ENCODE results near the gene TAF1D. TPM values are rescaled to one million over a fixed set of nuclear protein-coding genes. Genes with fewer than 3 reads are reported as not detected.

The TAF1D gene
- total RNA-seq, 1 donor from 2014 or later: 83.2 TPM

GRCh38 chr11:93738647-93739081, 2.6 kb downstream of the TAF1D start:
- TF ChIP-seq CTCF (IDR thresholded peaks at IDR 0.05): no peak

GRCh38 chr11:93737904-93738612, 3.2 kb downstream of the TAF1D start:
- Histone ChIP-seq H3K36me3 (peaks cover 63% of the 10 kb centered on the region), H3K9me3 (no peaks in the 10 kb centered on the region), H3K27me3 (ENCODE audit: low read depth) (no peaks in the 10 kb centered on the region), H3K4me1 (peaks cover 59% of the 10 kb centered on the region), H3K27ac (no peak overlapping the region), H3K4me3 (peak overlapping the region; percentile 84)
- no peak for TF ChIP-seq CTCF (IDR thresholded peaks at IDR 0.05)
- DNase-seq (no peak), ATAC-seq (no peak)
- intact Hi-C loops (cut with DNase I): no loop called here

More at GRCh38 chr11:93738647-93739081, 2.6 kb downstream of the TAF1D start:
- Histone ChIP-seq H3K4me1 (peaks cover 59% of the 10 kb centered on the region), H3K9me3 (no peaks in the 10 kb centered on the region), H3K36me3 (peaks cover 63% of the 10 kb centered on the region), H3K27ac (no peak overlapping the region), H3K4me3 (peak overlapping the region; percentile 84), H3K27me3 (ENCODE audit: low read depth) (no peaks in the 10 kb centered on the region)
- no peak for ATAC-seq
- no peak for DNase-seq
- intact Hi-C loops (cut with DNase I): no loop called here

- peaks cover 83% of the 10 kb centered on the region for H3K36me3 ChIP-seq
- no peaks in the 10 kb centered on the region for H3K27me3 ChIP-seq (ENCODE audit: low read depth)
- no peak overlapping the region for H3K4me3 ChIP-seq
- no peaks in the 10 kb centered on the region for H3K9me3 ChIP-seq
- no peak overlapping the region for H3K27ac ChIP-seq
- no peak for TF ChIP-seq CTCF (IDR thresholded peaks at IDR 0.05)
- intact Hi-C loops (cut with DNase I): no loop called here
- DNase-seq (no peak), ATAC-seq (no peak)
- peaks cover 49% of the 10 kb centered on the region for H3K4me1 ChIP-seq
Observed at GRCh38 chr11:93736129-93736528, 5.2 kb downstream of the TAF1D start.

GRCh38 chr11:93735627-93736026, 5.7 kb downstream of the TAF1D start:
- ATAC-seq (no peak), DNase-seq (no peak)
- Histone ChIP-seq H3K27me3 (ENCODE audit: low read depth) (no peaks in the 10 kb centered on the region), H3K4me3 (no peak overlapping the region), H3K4me1 (peaks cover 49% of the 10 kb centered on the region), H3K36me3 (peaks cover 88% of the 10 kb centered on the region), H3K9me3 (no peaks in the 10 kb centered on the region), H3K27ac (no peak overlapping the region)
- TF ChIP-seq CTCF (IDR thresholded peaks at IDR 0.05): no peak
- intact Hi-C loops (cut with DNase I): no loop called here

GRCh38 chr11:93734427-93735222, 6.7 kb downstream of the TAF1D start:
- DNase-seq: no peak
- intact Hi-C loops (cut with DNase I): no loop called here
- Histone ChIP-seq H3K4me3 (no peak overlapping the region), H3K9me3 (no peaks in the 10 kb centered on the region), H3K36me3 (peaks cover 98% of the 10 kb centered on the region), H3K27me3 (ENCODE audit: low read depth) (no peaks in the 10 kb centered on the region), H3K4me1 (peaks cover 40% of the 10 kb centered on the region), H3K27ac (no peak overlapping the region)
- ATAC-seq: no peak
- TF ChIP-seq CTCF (IDR thresholded peaks at IDR 0.05): no peak
